HCT116 (cell line): ENCODE results near the gene NOC2L. TPM values are rescaled to one million over a fixed set of nuclear protein-coding genes. Genes with fewer than 3 reads are reported as not detected.

Experiments used
- ATAC-seq: fragments of 200-7000 bp; cut with Tn5 transposase; 2 replicates; pipeline ENCODE4 v1.9.1; 2020; ENCODE audit warnings: mild to moderate bottlenecking, moderate library complexity
- BruUV-seq: library from RNA; stranded (reverse); fragments of 400-500 nt; replicated peaks from 2 replicates; lab custom pipeline; 2021; lab: Mats Ljungman, UMichigan
- CTCF ChIA-PET: fragments of 300-600 bp; sonication (Branson Sonifier 250); formaldehyde crosslinking; loops from one replicate; lab custom pipeline; 2021; ENCODE audit warnings: antibody characterized with exemption; lab: Charles Lee
- POLR2A ChIA-PET: fragments of 300-600, 350-600 bp; sonication (Branson Sonifier 250); formaldehyde crosslinking; loops from one replicate; lab custom pipeline; 2021; ENCODE audit warnings: antibody characterized with exemption; lab: Charles Lee
- RAD21 ChIA-PET, 2 experiments: fragments of 300-600 bp; sonication (Branson Sonifier 250); formaldehyde crosslinking; loops; one replicate each; lab custom pipeline; 2023; ENCODE audit warnings: low total read pairs in 2 of 2; ENCODE audit not compliant: uncharacterized antibody in 2 of 2, unreplicated experiment in 2 of 2, low non-redundant PET in 1 of 2; lab: Charles Lee
- DNase-seq: peaks from one replicate; pipeline ENCODE4 v3.0.0-alpha.2; 2010; ENCODE audit warnings: low read depth, low spot score
- H2AFZ ChIP-seq: fragments of 200-600 bp; shearing (Covaris generic), sonication (generic); 2 replicates; pipeline ENCODE4 v1.6.1; 2017; ENCODE audit warnings: low read depth, mixed run types, mixed read lengths, antibody characterized with exemption, low read length; ENCODE audit not compliant: poor library complexity, severe bottlenecking
- H3K27ac ChIP-seq: 2 replicates; pipeline ENCODE4 v1.5.1; 2012; ENCODE audit warnings: low read depth, low read length
- H3K27me3 ChIP-seq: fragments of 200-600 bp; sonication (generic); 2 replicates; pipeline ENCODE4 v1.6.1; 2016; ENCODE audit warnings: mixed run types, low read length, mixed read lengths; ENCODE audit not compliant: insufficient read depth
- H3K36me3 ChIP-seq, 2 experiments: fragments of 200-500 bp in 1 of 2; fragments of 200-600 bp in 1 of 2; sonication (Bioruptor generic) in 1 of 2; sonication (generic) in 1 of 2; 2 replicates each; pipeline versions ENCODE4 v1.5.1 to v1.6.1; 2014 to 2016; ENCODE audit warnings: low read length in 2 of 2, inconsistent platforms in 1 of 2, mixed read lengths in 1 of 2, mixed run types in 1 of 2; ENCODE audit not compliant: insufficient read depth in 2 of 2, control insufficient read depth in 1 of 2
- H3K4me1 ChIP-seq, 2 experiments: fragments of 200-600 bp in 1 of 2; sonication (generic) in 1 of 2; 2 replicates each; pipeline versions ENCODE4 v1.5.1 to v1.6.1; 2012 to 2017; ENCODE audit warnings: low read length in 2 of 2, inconsistent platforms in 1 of 2, mild to moderate bottlenecking in 1 of 2, mixed read lengths in 1 of 2, mixed run types in 1 of 2, moderate library complexity in 1 of 2; ENCODE audit not compliant: insufficient read depth in 2 of 2, control insufficient read depth in 1 of 2
- H3K4me2 ChIP-seq: fragments of 200-600 bp; sonication (generic); 2 replicates; pipeline ENCODE4 v1.6.1; 2017; ENCODE audit warnings: mixed run types, low read length, mixed read lengths
- H3K4me3 ChIP-seq, 2 experiments: fragments of 200-600 bp in 1 of 2; sonication (generic) in 1 of 2; replicated peaks in 1 of 2; 2 replicates each; pipeline ENCODE4 v1.5.1; 2011 to 2016; ENCODE audit warnings: low read length in 2 of 2, control low read depth in 1 of 2, low read depth in 1 of 2, mild to moderate bottlenecking in 1 of 2, mixed read lengths in 1 of 2, mixed run types in 1 of 2
- H3K79me2 ChIP-seq: fragments of 200-600 bp; sonication (generic); 2 replicates; pipeline ENCODE4 v1.6.1; 2017; ENCODE audit warnings: mild to moderate bottlenecking, mixed run types, low read length, moderate library complexity, mixed read lengths; ENCODE audit not compliant: insufficient read depth
- H3K9ac ChIP-seq: fragments of 200-600 bp; sonication (generic); 2 replicates; pipeline ENCODE4 v1.6.1; 2016; ENCODE audit warnings: low read length, mixed read lengths
- H3K9me2 ChIP-seq: fragments of 200-600 bp; sonication (generic), shearing (Covaris generic); 2 replicates; pipeline ENCODE4 v1.6.1; 2017; ENCODE audit warnings: mixed run types, mild to moderate bottlenecking, moderate library complexity; ENCODE audit not compliant: insufficient read depth
- H3K9me3 ChIP-seq, 2 experiments: fragments of 200-500 bp in 1 of 2; fragments of 200-600 bp in 1 of 2; sonication (Bioruptor generic) in 1 of 2; sonication (generic) in 1 of 2; 2 replicates each; pipeline ENCODE4 v1.6.1; 2014 to 2017; ENCODE audit warnings: low read length in 2 of 2, mixed read lengths in 2 of 2, inconsistent platforms in 1 of 2, low read depth in 1 of 2, mild to moderate bottlenecking in 1 of 2, mixed run types in 1 of 2, moderate library complexity in 1 of 2; ENCODE audit not compliant: control insufficient read depth in 1 of 2, insufficient read depth in 1 of 2
- H4K20me1 ChIP-seq: fragments of 200-600 bp; sonication (generic), shearing (Covaris generic); 2 replicates; pipeline ENCODE4 v1.6.1; 2017; ENCODE audit warnings: mixed run types, mild to moderate bottlenecking, moderate library complexity; ENCODE audit not compliant: insufficient read depth
- EGR1 ChIP-seq: IDR thresholded peaks from 2 replicates; pipeline ENCODE4 v1.6.1; 2012; ENCODE audit warnings: low read depth
- EZH2phosphoT487 ChIP-seq: fragments of 200-600 bp; IDR thresholded peaks from 2 replicates; pipeline ENCODE4 v1.6.1; 2018; ENCODE audit warnings: antibody characterized with exemption, borderline replicate concordance
- FOSL1 ChIP-seq: IDR thresholded peaks from 2 replicates; pipeline ENCODE4 v1.6.1; 2012; ENCODE audit warnings: low read depth
- POLR2AphosphoS5 ChIP-seq: IDR thresholded peaks from 2 replicates; pipeline ENCODE4 v1.6.1; 2011; ENCODE audit warnings: mild to moderate bottlenecking, low read depth, low read length, moderate library complexity
- RAD21 ChIP-seq: IDR thresholded peaks from 2 replicates; pipeline ENCODE4 v1.6.1; 2012; ENCODE audit warnings: low read depth, mild to moderate bottlenecking
- SIN3A ChIP-seq: IDR thresholded peaks from 2 replicates; pipeline ENCODE4 v1.6.1; 2012; ENCODE audit warnings: low read depth
- SRF ChIP-seq: IDR thresholded peaks from 2 replicates; pipeline ENCODE4 v1.6.1; 2012; ENCODE audit warnings: low read depth
- intact Hi-C: fragments of 100-400 bp; cut with micrococcal nuclease; formaldehyde crosslinking; loops from 2 replicates; pipeline ENCODE4 v1.10.0; 2022
- total RNA-seq: library from RNA; stranded (reverse); gene quantifications from one replicate; pipeline ENCODE4 v1.2.1, GENCODE V29; 2021; ENCODE audit not compliant: unreplicated experiment
- TF ChIP-seq, protein P1 (sequence below), 3 experiments: fragments of 200-600 bp in 1 of 3; sonication (generic) in 1 of 3; IDR thresholded peaks in 2 of 3; conservative IDR thresholded peaks in 1 of 3; 2 replicates each; pipeline ENCODE4 v1.5.1; 2012 to 2017; ENCODE audit warnings: low read depth in 2 of 3, low read length in 2 of 3, antibody characterized with exemption in 1 of 3, borderline replicate concordance in 1 of 3, control low read depth in 1 of 3, mild to moderate bottlenecking in 1 of 3, mixed read lengths in 1 of 3, mixed run types in 1 of 3, moderate library complexity in 1 of 3; ENCODE audit not compliant: insufficient read depth in 1 of 3

NOC2L gene
- total RNA-seq, 1 experiment from 2014 or later: 260 TPM

DNA sequence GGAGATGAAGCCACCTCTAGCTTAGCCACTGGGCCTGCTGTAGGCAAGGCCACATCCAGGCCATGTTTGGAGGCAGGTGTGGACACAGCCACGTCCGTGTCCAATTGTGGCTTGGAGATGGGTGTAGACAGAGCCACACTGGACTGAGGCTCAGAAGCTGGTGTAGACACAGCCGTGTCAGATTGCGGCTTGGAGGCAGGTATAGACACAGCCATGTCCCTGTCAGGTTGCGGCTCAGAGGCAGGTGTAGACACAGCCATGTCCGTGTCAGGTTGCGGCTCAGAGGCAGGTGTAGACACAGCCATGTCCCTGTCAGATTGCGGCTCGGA is 20.7 kb upstream of the NOC2L start (continued):
- TF ChIP-seq, protein P1, sequence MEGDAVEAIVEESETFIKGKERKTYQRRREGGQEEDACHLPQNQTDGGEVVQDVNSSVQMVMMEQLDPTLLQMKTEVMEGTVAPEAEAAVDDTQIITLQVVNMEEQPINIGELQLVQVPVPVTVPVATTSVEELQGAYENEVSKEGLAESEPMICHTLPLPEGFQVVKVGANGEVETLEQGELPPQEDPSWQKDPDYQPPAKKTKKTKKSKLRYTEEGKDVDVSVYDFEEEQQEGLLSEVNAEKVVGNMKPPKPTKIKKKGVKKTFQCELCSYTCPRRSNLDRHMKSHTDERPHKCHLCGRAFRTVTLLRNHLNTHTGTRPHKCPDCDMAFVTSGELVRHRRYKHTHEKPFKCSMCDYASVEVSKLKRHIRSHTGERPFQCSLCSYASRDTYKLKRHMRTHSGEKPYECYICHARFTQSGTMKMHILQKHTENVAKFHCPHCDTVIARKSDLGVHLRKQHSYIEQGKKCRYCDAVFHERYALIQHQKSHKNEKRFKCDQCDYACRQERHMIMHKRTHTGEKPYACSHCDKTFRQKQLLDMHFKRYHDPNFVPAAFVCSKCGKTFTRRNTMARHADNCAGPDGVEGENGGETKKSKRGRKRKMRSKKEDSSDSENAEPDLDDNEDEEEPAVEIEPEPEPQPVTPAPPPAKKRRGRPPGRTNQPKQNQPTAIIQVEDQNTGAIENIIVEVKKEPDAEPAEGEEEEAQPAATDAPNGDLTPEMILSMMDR (IDR thresholded peaks at IDR 0.05 in 2 of 3, conservative IDR thresholded peaks at IDR 0.05 in 1 of 3; ENCODE audit: borderline replicate concordance in 1 of 3, insufficient read depth in 1 of 3, low read depth in 2 of 3, low read length in 2 of 3): no peak
- TF ChIP-seq POLR2AphosphoS5: no peak
- no peak for TF ChIP-seq FOSL1
- TF ChIP-seq EGR1: no peak
- no peak for TF ChIP-seq SIN3A
- TF ChIP-seq EZH2phosphoT487: no peak

- ChIA-PET RAD21 (no interaction called here), POLR2A (no interaction called here), CTCF (no interaction called here)
- intact Hi-C loops: loop anchor here (5.0 kb wide), 1 partner anchor 138 kb away; the partner anchor contains the start of gene C1orf159
- Histone ChIP-seq H3K4me1 (peaks cover 10 to 22% of the 10 kb centered on the region in 2 experiments), H3K9me3 (no peaks in the 10 kb centered on the region), H3K4me3 (no peak overlapping the region), H3K9me2 (no peaks in the 10 kb centered on the region), H3K27me3 (no peaks in the 10 kb centered on the region), H3K79me2 (no peaks in the 10 kb centered on the region), H2AFZ (no peak overlapping the region), H3K27ac (no peak overlapping the region), H3K4me2 (no peak overlapping the region), H3K36me3 (no peaks in the 10 kb centered on the region), H3K9ac (no peak overlapping the region), H4K20me1 (no peaks in the 10 kb centered on the region)
- DNase-seq (no peak), ATAC-seq (no peak)
- TF ChIP-seq RAD21 (no peak), SRF (no peak)
- no TSS peak for BruUV-seq
Measured at GRCh38 chr1:978835-979743, 20.0 kb upstream of the NOC2L start.
